Testis (tissue), 3 donors: ENCODE results near the gene C1QTNF7. TPM values are rescaled to one million over a fixed set of nuclear protein-coding genes. Genes with fewer than 3 reads are reported as not detected.

Experiments used
- DNase-seq: peaks from one replicate; pipeline ENCODE4 v3.0.0-alpha.2; 2019
- H3K27ac ChIP-seq, 2 donors: fragments of 200-600 bp; sonication (generic); one replicate each; pipeline ENCODE4 v1.5.1; 2019
- H3K27me3 ChIP-seq: fragments of 200-600 bp; sonication (generic); one replicate; pipeline ENCODE4 v1.5.1; 2019
- H3K36me3 ChIP-seq: fragments of 200-600 bp; sonication (generic); one replicate; pipeline ENCODE4 v1.5.1; 2017; ENCODE audit warnings: low read depth; ENCODE audit errors: missing control alignments
- H3K4me1 ChIP-seq: fragments of 200-600 bp; sonication (generic); one replicate; pipeline ENCODE4 v1.5.1; 2019
- H3K4me3 ChIP-seq, 2 donors: fragments of 200-600 bp; sonication (generic); one replicate each; pipeline ENCODE4 v1.5.1; 2017 to 2019
- H3K9me3 ChIP-seq: fragments of 200-600 bp; sonication (generic); one replicate; pipeline ENCODE4 v1.5.1; 2017
- POLR2A ChIP-seq: fragments of 450-650 bp; IDR thresholded peaks from one replicate; pipeline ENCODE4 v1.6.1; 2017; ENCODE audit warnings: antibody characterized with exemption, mild to moderate bottlenecking, moderate library complexity
- WGBS, 2 donors: methylation state at CpG; one replicate each; pipeline ENCODE4 v1.1.5; 2018; 5-methylcytosine and 5-hydroxymethylcytosine counted together
- intact Hi-C: fragments of 100-400 bp; cut with DNase I; formaldehyde crosslinking; loops from one replicate; pipeline ENCODE4 v1.15.1; 2023; ENCODE audit warnings: low total_unique reads
- polyA plus RNA-seq: library from polyadenylated mRNA; stranded (reverse); fragments of 350-450 nt; fragmentation: Illumina TruSeq; extraction: RNeasy Lipid Tissue Mini Kit (QIAGEN cat#74804); gene quantifications from one replicate; pipeline ENCODE4 v1.2.3, GENCODE V29; 2014; ENCODE audit warnings: low read depth, low replicate concordance; ENCODE audit not compliant: insufficient read depth
- total RNA-seq, 2 donors: library from RNA; depleted of rRNA; stranded (reverse); fragments of >200 nt; gene quantifications; one replicate each; pipeline ENCODE4 v1.2.3, GENCODE V29; 2016
- TF ChIP-seq, protein P1 (sequence below), 3 experiments: fragments of 450-650 bp in 2 of 3; fragments of 200-600 bp in 1 of 3; sonication (generic) in 1 of 3; IDR thresholded peaks; one replicate each; pipeline ENCODE4 v1.5.1; 2016 to 2019; ENCODE audit warnings: antibody characterized with exemption in 3 of 3, mild to moderate bottlenecking in 2 of 3, moderate library complexity in 1 of 3

C1QTNF7 gene
- total and polyA plus RNA-seq, 3 donors from 2014 or later, result 1.7 to 8.1 (median 5.1) TPM

DNA sequence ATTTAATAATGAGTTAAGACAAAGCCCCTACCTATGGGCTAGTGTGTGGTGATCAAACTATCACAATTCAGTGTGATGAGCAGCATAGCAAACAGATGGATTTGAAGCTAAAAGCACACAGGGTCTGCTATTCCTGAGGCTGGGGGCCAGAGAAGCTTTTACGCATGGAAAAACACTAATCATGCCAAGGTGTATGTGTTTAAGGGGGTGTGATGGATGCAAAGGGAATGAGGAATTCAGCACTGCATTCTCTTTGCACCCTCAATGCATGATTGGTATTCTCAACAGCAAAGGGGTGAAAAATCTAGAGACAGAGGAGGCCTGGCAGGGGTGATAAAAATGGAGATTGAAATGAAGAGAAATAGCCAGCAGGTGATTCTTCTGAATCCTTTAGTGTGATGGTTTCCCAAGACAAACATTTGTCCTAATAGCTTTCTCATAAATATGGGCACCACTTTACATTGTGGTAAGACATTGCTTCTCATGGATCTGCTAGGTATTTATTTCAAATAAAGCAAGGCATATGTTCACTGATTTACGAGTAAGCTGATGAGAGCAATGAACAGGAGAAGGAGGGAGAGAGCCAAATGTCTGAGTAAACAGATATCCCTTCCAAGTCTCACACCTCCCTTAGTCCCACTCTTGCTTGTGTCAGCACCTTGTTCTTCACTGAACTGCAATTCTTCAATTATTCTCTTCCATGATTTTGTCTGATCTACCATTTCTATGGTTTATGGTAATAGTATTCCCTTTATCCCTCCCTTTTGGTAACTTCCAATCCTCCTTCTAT is 15.7 kb downstream of the C1QTNF7 start:
- WGBS, 2 donors, result 84 to 89% methylated on average over 2 of the region's 2 CpGs
- no peaks in the 10 kb centered on the region for H3K36me3 ChIP-seq
- H3K27ac ChIP-seq, result no peak overlapping the region
- TF ChIP-seq, protein P1, sequence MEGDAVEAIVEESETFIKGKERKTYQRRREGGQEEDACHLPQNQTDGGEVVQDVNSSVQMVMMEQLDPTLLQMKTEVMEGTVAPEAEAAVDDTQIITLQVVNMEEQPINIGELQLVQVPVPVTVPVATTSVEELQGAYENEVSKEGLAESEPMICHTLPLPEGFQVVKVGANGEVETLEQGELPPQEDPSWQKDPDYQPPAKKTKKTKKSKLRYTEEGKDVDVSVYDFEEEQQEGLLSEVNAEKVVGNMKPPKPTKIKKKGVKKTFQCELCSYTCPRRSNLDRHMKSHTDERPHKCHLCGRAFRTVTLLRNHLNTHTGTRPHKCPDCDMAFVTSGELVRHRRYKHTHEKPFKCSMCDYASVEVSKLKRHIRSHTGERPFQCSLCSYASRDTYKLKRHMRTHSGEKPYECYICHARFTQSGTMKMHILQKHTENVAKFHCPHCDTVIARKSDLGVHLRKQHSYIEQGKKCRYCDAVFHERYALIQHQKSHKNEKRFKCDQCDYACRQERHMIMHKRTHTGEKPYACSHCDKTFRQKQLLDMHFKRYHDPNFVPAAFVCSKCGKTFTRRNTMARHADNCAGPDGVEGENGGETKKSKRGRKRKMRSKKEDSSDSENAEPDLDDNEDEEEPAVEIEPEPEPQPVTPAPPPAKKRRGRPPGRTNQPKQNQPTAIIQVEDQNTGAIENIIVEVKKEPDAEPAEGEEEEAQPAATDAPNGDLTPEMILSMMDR (IDR thresholded peaks at IDR 0.05), result no peak
- no peak for TF ChIP-seq POLR2A
- H3K4me1 ChIP-seq, result no peaks in the 10 kb centered on the region
- H3K27me3 ChIP-seq, result no peaks in the 10 kb centered on the region
- no peak for DNase-seq
- H3K4me3 ChIP-seq, result no peak overlapping the region
- no peaks in the 10 kb centered on the region for H3K9me3 ChIP-seq
- intact Hi-C loops, result no loop called here

DNA sequence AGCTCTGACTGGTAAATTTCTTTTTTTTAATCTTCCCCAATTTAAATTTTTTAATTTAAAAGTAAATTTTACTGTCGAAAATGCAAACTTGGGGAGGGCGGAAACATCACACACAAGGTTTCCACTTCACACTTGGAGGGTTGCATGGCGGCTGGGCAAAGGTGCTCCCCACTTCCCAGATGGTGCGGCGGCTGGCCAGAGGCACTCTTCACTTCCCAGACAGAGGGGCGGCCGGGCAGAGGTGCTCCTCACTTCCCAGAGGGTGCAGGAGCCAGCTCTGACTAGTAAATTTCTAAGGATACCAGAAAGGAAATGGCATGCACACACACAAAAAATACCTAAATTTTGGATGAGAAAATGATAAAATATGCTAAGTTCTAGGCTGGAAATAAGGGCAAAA is 16.4 kb downstream of the C1QTNF7 start:
- Histone ChIP-seq H3K27me3 (no peaks in the 10 kb centered on the region), H3K4me3 (no peak overlapping the region), H3K27ac (no peak overlapping the region), H3K9me3 (no peaks in the 10 kb centered on the region), H3K36me3 (no peaks in the 10 kb centered on the region), H3K4me1 (no peaks in the 10 kb centered on the region)
- no peak for DNase-seq
- 94 to 96% methylated on average over 7 of the region's 7 CpGs for WGBS, 2 donors
- TF ChIP-seq, protein P1 (IDR thresholded peaks at IDR 0.05), result no peak
- no peak for TF ChIP-seq POLR2A
- intact Hi-C loops, result no loop called here

DNA sequence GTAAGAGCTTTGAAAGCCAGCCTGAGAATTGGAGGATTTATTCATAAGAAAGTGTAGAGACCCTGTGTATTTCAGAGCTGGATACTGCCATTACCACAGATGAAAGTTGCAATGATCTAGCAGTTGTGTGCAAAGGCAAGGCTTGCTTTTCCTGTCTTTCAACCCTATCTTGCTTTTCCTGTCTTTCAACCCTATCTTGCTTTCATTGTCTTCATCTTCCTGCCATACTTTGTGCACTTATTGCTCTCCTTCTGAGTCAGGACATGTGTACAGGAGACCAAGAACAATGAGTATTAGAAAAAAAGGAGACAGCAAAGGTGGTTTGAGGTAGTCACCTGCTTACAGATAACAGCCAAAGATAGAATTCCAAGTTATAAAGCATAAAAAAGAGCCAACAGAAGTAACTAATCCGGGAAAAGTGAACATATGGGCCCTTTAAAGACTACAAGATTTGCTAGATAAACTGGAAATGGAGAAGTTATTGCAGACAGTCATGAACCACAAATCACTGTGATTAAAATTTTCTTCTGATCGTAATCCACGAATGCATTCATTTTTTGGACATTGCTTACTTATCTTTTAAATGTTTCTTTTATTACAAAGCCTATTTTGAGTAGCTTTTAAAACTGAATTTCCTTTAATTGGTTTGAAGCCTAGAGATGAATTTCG is 17.2 kb downstream of the C1QTNF7 start:
- H3K27me3 ChIP-seq, result no peaks in the 10 kb centered on the region
- no peak overlapping the region for H3K4me3 ChIP-seq
- no peaks in the 10 kb centered on the region for H3K36me3 ChIP-seq
- intact Hi-C loops, result no loop called here
- H3K4me1 ChIP-seq, result no peaks in the 10 kb centered on the region
- 65 to 75% methylated on average over 4 of the region's 4 CpGs for WGBS, 2 donors
- H3K9me3 ChIP-seq, result no peaks in the 10 kb centered on the region
- no peak for TF ChIP-seq POLR2A
- H3K27ac ChIP-seq, result no peak overlapping the region
- no peak for DNase-seq

DNA sequence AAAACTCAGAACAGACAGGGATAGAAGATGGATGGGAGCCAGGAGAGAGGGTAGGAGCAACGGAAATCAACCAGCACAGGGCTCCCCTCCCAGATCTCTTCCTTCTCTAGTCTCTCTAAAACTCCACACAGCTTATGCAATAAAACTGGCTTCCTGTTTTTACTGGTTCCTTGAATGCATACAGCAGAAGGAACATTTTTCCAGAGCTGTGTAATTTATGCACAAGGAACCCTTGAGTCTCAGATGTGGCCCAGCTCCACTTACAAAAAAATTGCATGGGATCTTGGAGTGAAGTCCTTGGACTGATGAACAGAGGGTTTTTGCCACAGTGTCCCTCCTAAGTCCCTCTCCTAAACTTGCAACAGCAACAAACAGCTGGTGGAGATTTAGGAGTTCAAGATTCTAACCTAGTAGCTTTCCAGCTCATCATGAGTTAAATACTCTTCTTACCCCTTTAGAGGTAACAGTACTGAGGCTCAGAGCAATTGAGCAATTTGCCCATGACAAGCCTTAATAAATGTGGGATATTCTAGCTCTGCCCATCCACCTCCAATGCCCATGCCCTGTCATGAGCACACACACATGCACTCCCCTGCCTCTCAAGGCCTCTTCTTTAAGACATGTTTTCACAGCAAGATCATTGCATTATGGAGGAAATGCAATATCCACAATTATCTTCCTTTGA is 23.5 kb downstream of the C1QTNF7 start:
- no peak overlapping the region for H3K27ac ChIP-seq
- no peaks in the 10 kb centered on the region for H3K36me3 ChIP-seq
- no peaks in the 10 kb centered on the region for H3K4me1 ChIP-seq
- no peaks in the 10 kb centered on the region for H3K9me3 ChIP-seq
- no peak for DNase-seq
- TF ChIP-seq, protein P1 (IDR thresholded peaks at IDR 0.05), result no peak
- no peak for TF ChIP-seq POLR2A
- no peaks in the 10 kb centered on the region for H3K27me3 ChIP-seq
- 45 to 65% methylated on average over 1 of the region's 1 CpG for WGBS, 2 donors
- intact Hi-C loops, result no loop called here
- no peak overlapping the region for H3K4me3 ChIP-seq
